Tibial nerve (tissue), 4 donors: Measurements from ENCODE around the gene NECAP2.

Experiments used
- EP300 ChIP-seq, 2 donors: sonication (generic); formaldehyde crosslinking; IDR thresholded peaks; one replicate each; pipeline ENCODE4 v1.6.1; 2017; ENCODE audit warnings: antibody characterized with exemption in 2 of 2, mild to moderate bottlenecking in 1 of 2
- POLR2A ChIP-seq, 2 donors: fragments of 450-650 bp; IDR thresholded peaks; one replicate each; pipeline ENCODE4 v1.6.1; 2017; ENCODE audit warnings: antibody characterized with exemption in 2 of 2, mild to moderate bottlenecking in 2 of 2, moderate library complexity in 2 of 2
- TF ChIP-seq, protein P1 (sequence below), 5 experiments: fragments of 200-600 bp in 3 of 5; fragments of 450-650 bp in 2 of 5; sonication (generic) in 3 of 5; IDR thresholded peaks; one replicate each; pipeline ENCODE4 v1.5.1; 2016 to 2019; ENCODE audit warnings: antibody characterized with exemption in 5 of 5, mild to moderate bottlenecking in 3 of 5, moderate library complexity in 2 of 5

- TF ChIP-seq, protein P1, sequence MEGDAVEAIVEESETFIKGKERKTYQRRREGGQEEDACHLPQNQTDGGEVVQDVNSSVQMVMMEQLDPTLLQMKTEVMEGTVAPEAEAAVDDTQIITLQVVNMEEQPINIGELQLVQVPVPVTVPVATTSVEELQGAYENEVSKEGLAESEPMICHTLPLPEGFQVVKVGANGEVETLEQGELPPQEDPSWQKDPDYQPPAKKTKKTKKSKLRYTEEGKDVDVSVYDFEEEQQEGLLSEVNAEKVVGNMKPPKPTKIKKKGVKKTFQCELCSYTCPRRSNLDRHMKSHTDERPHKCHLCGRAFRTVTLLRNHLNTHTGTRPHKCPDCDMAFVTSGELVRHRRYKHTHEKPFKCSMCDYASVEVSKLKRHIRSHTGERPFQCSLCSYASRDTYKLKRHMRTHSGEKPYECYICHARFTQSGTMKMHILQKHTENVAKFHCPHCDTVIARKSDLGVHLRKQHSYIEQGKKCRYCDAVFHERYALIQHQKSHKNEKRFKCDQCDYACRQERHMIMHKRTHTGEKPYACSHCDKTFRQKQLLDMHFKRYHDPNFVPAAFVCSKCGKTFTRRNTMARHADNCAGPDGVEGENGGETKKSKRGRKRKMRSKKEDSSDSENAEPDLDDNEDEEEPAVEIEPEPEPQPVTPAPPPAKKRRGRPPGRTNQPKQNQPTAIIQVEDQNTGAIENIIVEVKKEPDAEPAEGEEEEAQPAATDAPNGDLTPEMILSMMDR (IDR thresholded peaks at IDR 0.05) = no peak
- TF ChIP-seq EP300 (IDR thresholded peaks at IDR 0.05) (no peak), POLR2A (IDR thresholded peaks at IDR 0.05) (no peak)
These were observed 42.1 kb upstream of the NECAP2 start for GRCh38 chr1:16398371-16398953.
